Smooth muscle cell of the brain vasculature (primary cell): Measurements from ENCODE around the gene ZNRF2.
"Not testable (repeated sequence)": the region's sequence is repeated elsewhere in the genome, so short reads cannot be mapped to it uniquely, and the experiment has no call there.

Experiments used
- DNase-seq: peaks from one replicate; pipeline ENCODE4 v3.0.0-alpha.2; 2012; ENCODE audit warnings: low read depth, low spot score

The ZNRF2 gene

DNA sequence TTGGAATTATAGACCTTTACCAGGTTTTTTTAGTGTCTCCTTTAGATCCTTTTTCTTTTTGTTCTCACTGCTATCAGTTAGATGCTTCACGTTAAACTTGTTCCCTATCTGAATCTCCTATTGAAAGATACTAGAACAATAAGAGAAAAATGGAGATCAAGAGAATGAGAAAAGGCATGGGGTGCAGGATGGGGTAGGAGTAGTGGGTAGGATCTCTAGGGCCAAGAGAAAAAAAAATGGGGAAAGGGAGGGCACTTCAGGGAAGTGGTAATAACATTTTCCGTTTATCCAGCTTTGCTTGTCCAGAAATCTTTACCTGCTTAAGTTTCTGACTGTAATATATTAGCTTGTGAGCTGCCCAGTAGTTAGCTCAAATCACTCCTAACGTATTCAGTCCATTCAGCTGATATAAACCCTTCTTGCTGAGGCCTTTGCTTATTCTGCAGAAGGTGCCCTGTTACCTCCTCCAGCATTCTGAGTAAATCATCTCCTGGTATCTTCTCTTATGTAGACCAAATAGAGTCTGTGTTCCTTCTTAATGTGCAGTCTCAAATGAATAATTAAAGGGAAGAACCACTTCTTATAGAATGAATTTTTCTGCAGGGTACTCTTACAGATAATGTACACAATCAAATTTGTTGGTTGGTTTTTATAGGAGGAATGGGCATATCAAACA, 69.7 kb downstream of the ZNRF2 start:
- DNase-seq: no peak

DNA sequence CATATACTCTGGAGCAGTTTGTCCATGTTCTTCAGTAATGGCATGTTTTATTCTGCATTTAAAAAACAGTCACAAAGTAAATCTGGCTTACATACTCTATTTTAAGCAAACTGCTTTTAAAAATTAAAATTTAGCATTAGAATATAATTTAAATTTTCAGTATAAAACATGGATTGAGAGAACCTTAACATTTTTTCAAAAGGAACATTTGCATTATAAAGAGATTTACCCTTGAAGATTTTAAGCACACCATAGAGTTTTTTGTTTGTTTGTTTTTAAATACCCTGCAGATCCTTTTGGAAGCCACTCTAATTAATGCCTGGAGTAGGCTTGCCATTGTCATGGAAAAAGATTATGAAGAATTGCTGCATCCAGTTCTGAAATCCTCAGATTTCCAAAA, 70.4 kb downstream of the ZNRF2 start:
- DNase-seq: no peak

DNA sequence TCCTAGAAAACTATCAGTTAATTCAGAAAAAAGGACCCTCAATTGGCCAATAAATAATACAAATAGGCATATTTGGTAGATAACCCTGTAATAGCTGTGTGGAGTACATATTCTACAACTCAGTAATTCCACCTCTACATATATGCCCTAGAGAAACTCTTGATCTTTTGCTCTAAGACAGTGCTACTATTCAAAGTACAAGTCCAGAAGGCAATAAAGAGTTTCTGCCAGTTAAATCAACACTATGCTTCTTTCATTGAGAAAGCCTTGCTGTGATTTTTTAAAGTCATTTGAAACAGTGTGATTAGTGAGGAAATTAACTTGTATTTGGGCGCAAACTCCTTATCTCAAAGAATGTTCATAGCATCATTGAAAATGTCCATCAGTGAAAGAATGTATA, 75.6 kb downstream of the ZNRF2 start:
- no peak for DNase-seq

DNA sequence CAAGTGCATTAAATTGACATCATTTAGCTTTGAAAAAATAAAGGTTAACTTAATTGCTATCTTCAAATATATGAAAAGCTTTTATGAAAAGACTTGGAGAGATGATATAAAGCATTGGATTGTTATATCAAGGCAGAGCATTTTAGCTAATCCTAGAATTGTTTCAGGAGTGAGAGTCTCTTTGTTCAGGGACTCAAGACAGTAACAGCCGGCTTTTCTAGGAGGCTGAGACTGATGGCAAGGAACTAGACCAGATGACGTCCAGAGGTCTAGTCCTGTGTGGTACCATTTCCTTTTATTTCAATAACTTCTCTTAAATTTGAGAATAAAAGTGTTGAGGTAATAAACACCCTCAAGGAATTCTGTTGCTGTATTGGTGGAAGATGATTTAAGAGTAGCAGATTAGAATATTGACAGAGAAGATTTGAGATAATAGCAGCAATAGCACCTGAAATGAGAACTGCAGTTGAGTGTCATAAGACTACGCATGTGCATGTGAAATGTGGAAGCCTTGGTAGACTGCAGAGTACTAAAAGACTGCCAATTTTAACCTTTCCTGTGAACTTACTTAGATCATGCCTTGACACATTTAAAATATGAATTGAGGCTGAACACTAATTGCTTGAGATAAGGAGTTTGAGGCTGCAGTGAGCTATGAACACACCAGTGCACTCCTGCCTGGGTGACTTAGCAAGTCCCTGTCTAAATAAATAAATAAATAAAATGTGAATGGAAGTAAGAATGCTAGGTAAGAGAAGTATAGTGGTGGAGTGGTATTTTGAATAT, 79.6 kb downstream of the ZNRF2 start:
- DNase-seq: no peak

DNA sequence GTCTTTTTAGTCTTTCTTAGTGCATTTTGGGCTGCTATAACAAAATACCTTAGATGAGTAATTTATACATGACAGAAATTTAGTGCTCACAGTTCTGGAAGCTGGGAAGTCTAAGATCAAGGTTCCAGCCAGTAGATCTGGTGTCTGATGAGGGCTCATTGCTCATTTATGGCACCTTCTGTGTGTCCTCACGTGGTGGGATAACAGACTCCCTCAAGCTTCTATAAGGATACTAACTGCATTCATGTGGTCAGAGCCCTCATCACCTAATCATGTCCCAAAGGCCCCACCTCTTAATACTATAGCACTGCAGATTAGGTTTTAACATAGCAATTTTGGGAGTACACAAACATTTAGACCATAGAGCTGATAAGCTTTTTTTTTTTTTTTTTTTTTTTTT, 80.4 kb downstream of the ZNRF2 start:
- DNase-seq: no peak

DNA sequence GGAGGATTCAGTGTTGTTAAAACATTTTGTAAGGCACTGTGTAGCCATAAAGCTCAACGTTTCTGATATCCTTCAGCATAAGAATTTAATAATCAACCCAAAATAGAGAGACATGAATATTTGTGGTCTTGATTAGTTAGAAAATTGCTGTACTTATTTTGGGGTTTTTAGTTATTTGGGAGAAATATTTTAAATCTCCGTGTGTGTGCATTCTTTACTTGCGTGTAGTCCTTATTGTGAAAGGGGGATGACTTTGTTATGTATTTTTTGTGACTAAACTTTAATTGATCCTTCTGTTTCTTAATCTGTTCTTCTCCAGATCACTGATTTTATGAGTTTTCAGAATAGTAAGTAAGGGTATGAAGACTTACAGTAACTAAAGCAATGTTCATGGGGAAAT, 81.2 kb downstream of the ZNRF2 start:
- no peak for DNase-seq

DNA sequence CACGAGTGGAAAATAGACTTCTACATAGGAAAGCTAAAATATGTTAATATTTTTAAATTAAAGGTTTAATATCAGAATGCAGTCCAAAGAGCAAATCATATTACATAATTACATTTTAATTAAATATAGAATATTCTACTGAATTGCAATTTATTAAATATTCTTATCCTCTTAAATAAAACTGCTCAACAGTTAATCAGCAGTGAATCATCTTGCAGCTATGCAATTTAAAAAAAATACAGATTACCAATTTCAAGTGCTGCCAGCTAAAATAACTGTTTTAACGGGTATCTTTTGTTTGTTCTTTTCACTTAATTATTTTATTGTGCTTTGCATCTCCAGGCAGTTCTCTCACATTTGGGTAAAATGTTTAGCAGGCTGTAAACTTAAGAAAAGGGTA, 82.2 kb downstream of the ZNRF2 start:
- no peak for DNase-seq

DNA sequence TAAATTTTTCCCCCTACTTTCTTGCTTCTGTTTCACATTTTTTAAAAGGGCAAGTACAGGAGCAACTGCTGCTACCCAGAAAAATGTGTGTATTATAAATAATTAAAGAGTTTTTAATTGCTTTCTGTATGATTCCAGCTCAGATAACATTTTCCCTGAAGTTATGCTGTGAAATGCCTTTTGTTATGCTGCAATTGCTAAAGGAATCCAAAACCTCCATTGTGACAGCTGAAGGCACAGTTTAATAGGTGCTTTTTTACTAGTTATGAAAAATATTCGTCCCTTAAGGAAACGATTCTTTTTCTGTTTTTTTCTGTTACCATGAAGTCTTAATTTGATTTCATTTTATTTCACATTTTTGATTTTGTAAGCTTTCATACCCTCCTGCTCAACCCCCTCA, 83.2 kb downstream of the ZNRF2 start:
- no peak for DNase-seq

DNA sequence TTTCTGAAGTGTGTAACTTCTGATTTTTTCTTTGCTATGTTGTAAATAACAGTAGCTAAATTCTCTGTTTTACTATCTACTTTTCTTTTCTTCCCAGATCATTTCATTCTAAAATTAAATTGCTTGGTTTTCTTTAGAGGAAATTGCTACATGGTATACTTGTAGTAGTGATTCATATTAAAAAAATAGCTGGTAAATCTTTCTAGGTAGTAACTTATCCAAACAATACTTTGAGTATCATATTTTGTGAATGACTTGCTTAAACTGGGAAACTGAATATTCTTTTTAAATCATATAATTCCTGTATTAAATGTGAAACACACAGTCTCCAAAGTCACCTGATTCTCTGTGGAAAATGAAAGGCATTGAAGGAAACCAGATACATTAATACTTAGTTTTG, 85.5 kb downstream of the ZNRF2 start:
- DNase-seq: no peak

DNA sequence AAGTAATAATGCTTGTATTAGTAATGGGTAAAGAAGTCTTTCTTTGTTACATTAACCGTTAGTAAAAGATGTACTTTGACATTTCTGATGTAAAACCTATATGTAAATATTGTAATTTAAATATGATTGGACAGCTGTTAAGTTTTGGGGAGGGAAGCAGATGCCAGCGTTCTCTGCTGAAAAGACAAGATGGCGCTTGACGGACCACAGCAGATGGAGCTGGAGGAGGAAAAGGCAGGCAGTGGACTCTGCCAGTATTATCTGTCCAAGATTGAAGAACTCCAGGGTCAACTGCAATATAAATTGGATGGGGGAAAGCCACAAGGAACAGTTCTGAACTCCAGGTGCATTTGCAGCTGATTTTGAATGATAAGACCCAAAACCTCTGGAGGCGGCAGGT, 86.9 kb downstream of the ZNRF2 start:
- DNase-seq: no peak

DNA sequence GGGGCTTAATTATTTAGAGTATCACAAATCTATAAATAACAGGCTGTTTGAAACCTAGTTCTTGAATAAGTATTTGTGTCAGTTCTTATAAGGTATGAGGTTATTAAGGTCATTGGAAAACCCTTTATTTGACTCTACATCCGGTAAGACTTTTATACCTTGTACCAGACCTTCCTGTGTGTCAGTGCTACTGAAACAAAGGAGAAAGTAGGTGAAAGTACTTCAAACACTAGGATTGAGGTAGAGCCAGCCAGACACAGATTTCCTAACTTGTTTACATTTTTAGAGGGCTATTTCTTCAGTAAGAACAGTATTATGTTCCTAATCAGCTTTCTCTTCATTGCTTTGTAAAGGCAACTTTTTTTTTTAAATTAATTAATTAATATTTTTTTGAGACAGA, 93.9 kb downstream of the ZNRF2 start:
- no peak for DNase-seq

DNA sequence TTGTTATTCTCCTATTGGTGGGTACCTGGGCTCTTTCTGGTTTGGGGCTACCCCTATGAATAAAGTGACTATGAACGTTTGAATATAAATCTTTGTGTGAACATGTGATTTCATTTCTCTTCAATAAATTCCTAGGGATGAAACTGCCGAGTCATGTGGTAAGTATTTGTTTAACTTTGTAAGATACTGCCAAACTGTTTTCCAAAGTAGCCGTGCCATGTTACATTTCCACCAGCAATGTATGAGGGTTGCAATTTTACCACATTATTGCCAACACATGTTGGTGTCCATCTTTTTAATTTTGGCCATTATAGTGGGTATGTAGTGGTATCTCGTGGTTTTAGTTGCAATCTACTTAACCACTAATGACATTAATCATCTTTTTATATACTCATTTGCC, 94.7 kb downstream of the ZNRF2 start:
- no peak for DNase-seq

DNA sequence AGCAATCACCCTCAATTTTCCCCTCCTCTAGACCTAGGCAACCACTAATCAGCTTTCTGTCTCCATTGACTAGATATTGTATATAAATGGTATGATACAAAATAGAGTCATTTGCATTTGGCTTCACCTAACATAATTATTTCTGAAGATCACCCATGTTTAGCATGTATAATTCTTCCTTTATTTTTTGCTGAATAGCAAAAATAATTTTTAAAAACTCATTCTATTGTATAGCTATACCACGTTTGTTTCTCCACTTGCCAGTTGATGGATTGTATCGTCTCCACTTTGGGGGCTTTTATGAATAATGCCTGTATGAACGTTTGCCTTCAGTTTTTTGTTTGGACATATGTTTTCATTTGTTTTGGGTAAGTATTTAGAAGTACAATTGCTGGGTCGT, 95.3 kb downstream of the ZNRF2 start:
- DNase-seq: no peak

DNA sequence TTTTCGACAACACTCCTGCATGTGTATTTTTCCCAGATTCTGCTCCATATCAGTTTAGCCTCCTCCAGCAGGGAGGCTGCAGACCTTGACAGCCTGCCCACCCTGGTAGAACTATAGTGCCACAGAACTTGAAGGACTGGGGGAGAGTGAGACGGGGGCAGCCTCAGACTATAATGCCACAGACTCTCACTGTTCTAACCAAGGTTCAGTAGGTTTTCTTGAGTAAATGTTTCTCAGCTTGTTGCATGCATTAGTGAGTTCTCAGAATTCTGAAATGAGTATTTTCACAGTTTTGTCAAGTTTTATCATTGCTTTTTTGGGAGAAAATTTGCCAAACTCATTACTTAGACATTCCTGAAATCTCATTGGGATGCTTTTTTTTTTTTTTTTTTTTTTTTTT, 95.9 kb downstream of the ZNRF2 start:
- no peak for DNase-seq

DNA sequence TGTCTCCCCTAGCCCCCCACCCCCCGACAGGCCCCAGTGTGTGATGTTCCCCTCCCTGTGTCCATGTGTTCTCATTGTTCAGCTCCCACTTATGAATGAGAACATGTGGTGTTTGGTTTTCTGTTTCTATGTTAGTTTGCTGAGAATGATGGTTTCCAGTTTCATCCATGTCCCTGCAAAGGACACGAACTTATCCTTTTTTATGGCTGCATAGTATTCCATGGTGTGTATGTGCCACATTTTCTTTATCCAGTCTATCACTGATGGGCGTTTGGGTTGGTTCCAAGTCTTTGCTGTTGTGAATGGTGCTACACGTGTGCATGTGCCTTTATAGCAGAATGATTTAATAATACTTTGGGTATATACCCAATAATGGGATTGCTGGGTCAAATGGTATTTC, 96.4 kb downstream of the ZNRF2 start:
- not testable (repeated sequence) for DNase-seq

DNA sequence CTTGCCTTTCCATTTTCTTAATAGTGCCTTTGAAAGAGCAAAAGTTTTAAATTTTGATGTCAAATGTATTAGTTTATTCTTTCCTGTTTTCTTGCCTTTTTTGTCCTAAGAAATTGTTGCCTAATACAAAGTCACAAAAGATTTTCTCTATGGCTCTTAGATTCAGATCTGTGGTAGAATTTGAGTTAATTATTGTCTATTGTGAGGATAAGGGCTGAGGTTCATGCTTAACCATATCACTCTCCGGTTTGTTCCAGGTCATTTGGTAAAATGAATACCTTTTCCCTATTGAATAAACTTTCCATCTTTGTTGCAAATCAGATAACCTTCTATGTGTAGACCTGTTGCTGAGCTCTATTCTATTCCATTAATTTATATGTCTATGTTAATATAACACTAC, 98.2 kb downstream of the ZNRF2 start:
- no peak for DNase-seq

DNA sequence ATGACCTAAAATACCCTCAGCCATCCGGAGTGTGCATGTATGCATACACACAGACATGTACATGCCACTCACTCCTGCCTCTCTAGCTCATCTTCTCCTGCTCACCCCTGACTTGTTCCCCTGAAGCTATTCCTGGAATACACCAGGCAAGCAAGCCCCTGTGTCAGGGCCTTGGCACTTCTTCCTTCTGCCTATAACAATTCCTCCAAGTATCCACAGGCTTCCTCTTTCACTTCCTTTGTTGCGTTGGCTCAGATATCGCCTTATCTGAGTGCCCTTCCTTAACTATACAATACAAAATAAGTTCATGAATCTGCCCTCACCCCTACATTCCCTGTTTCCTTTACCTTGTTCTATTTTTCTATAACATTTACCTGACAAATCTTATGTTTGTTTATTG, 105.4 kb downstream of the ZNRF2 start:
- no peak for DNase-seq

DNA sequence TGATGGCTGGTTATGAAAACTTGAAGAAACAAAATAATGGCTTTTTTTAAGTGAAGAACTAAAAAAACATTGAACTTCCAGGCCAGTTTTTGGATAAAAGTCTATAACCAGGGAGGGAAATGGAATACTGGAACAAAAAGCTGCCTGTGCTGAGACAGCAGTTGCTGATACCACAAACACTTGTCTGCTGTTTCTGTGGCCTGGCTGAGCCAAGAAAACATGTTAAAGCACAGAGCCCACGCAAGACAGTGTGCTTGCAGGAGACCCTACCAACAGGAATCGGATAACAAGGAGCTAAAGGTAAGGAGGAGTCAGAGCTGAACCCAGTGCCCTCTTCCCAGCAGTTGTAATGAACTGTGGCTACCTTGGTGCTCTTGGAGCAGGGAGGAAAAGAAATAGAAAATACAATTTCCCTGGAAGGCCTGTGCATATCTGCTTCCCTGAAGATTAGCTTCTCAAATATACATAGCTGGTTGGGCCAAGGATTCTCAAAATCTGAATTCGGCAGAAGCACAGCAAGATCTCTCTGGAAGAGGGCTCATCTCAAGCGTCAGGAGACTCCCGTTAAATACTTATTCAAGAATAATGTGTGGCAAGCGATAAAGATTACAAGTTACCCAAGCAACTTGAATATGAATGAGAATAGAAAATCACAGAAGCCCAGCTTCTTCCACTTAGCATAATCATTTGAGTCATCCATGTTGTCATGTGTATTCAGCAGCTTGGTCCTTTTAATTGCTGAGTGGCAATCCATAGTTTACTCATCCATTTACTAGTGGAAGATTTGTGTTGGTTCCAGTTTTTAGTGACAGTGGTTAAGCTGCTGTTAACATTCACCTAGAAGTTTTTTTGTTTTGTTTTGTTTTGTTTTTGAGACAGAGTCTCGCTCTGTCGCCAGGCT, 106.6 kb downstream of the ZNRF2 start:
- DNase-seq: no peak

DNA sequence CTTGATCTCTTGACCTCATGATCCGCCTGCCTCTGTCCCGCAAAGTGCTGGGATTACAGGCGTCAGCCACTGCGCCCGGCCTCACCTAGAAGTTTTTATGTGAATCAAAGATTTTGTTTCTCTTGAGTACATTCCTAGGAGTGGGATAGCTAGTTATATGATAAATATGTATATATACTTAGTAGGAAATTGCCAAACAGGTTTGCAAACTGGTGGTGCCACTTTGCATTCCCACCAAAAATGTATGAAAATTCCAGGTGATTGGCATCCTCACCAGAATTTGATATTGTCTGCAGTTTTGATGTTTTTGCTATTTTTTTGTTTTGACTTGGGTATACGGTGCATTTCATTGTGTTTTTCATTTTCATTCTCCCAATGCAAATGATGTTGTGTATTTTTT, 107.4 kb downstream of the ZNRF2 start:
- DNase-seq: no peak

DNA sequence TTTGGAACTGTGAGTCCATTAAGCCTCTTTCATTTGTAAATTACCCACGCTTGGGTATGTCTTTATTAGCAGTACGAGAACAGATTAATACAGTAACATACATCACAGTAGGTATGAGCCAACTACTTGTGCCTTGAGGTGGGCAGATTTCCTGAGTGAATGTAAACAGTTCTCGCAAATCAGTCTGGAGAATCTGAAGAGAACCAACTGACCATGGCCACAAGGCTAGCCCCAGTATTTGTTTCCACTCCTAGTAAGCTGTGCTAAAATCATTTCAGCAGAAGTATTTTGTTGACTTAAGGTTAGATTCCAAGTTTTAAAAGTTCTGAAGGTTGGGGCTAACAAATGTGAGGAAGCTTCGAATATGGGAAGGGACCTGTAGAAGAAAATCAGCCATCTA, 111.3 kb downstream of the ZNRF2 start:
- no peak for DNase-seq

DNA sequence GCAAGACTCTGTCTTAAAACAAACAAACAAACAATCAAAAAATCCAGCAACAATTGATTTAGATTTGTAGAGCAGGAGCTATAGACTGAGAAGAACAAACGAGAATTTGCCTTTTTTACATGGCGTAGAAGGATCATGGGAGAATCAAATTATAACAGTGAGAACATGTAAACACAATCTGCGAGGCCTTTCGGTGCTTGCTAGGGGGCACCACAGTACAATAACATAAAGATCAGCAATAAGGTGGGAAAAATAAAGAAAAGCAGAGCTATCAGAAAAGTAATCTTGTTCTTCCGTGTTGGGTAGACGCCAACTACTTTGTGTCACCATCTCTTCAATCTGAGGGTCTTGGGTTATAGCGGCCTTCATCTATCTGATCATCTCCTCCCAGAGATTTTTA, 112.0 kb downstream of the ZNRF2 start:
- DNase-seq: no peak

DNA sequence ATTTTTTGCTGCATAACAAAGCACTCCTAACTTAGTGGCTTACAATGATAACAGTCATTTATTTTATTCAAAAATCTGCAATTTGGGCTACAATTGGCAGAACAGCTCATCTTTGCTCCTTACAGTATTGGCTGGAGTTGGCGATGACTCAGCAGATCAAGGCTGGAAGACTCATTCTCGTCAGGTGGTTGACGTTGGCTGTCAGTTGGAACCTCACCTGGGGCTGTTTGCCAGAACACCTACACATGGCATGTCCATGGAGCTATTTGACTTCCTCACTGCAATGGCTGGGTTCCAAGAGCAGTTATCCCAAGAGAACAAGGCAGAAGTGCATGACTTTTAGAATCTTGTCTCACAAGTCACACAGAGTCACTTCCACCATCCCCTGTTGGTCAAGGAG, 119.1 kb downstream of the ZNRF2 start:
- no peak for DNase-seq

DNA sequence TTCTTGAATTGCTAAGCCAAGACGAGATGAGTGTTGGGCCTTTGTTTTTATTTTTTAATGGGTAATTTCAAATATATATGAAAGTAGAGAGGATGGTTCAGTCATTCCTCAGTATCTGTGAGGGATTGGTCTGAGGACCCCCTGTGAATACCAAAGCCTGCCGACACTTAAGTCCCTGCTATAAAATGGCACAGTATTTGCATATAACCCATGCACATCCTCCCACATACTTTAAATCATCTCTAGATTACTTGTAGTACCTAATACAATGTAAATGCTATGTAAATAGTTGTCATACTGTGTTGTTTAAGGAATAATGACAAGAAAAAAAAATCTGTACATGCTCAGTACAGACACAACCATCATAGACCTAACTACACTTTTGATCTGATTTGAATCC, 120.8 kb downstream of the ZNRF2 start:
- DNase-seq: no peak
